ENCODE measurements around the gene TEDC2.

Gene TEDC2

GRCh38 chr16:2456551-2457153 lies 3.3 kb upstream of the TEDC2 start:
- DNase-seq: no peak
- H3K79me2 ChIP-seq (ENCODE audit: low read length): peaks cover 14% of the 10 kb centered on the region
- H2AFZ ChIP-seq (ENCODE audit: low read length): no peak overlapping the region
- H3K4me2 ChIP-seq (ENCODE audit: low read depth, low read length): no peak overlapping the region
- H3K4me3 ChIP-seq (ENCODE audit: low read length): no peak overlapping the region
- TF ChIP-seq EZH2phosphoT487 (IDR thresholded peaks at IDR 0.05; ENCODE audit: low read length): no peak
- no peak for TF ChIP-seq CTCF (IDR thresholded peaks at IDR 0.05; ENCODE audit: low read length)
- no peak for TF ChIP-seq EZH2 (optimal IDR thresholded peaks at IDR 0.05; ENCODE audit: low read depth, low read length)
- no peaks in the 10 kb centered on the region; the same call in 1 of the 2 replicates for H3K36me3 ChIP-seq (replicated peaks; ENCODE audit: insufficient read depth, low read length)
- H3K4me1 ChIP-seq (ENCODE audit: low read length): peaks cover 15% of the 10 kb centered on the region
- H3K27me3 ChIP-seq (replicated peaks; ENCODE audit: insufficient read depth, low read length): no peaks in the 10 kb centered on the region
- peaks cover 21% of the 10 kb centered on the region for H3F3A ChIP-seq (ENCODE audit: insufficient read depth, low read length)
- no peak overlapping the region for H3K27ac ChIP-seq (ENCODE audit: low read length)
- H3K9me2 ChIP-seq (replicated peaks; ENCODE audit: insufficient read depth, low read length): no peaks in the 10 kb centered on the region
- no peak overlapping the region for H3K9ac ChIP-seq (ENCODE audit: low read length)
- no peaks in the 10 kb centered on the region for H4K20me1 ChIP-seq (ENCODE audit: insufficient read depth, low read length)
- no peaks in the 10 kb centered on the region for H3K9me3 ChIP-seq (replicated peaks; ENCODE audit: insufficient read depth, low read length)

GRCh38 chr16:2457267-2457666 lies 2.6 kb upstream of the TEDC2 start:
- no peak overlapping the region for H3K4me2 ChIP-seq (ENCODE audit: low read depth, low read length)
- H3K4me1 ChIP-seq (ENCODE audit: low read length): peaks cover 15% of the 10 kb centered on the region
- H4K20me1 ChIP-seq (ENCODE audit: insufficient read depth, low read length): no peaks in the 10 kb centered on the region
- H3K27me3 ChIP-seq (replicated peaks; ENCODE audit: insufficient read depth, low read length): no peaks in the 10 kb centered on the region
- no peaks in the 10 kb centered on the region; the same call in 1 of the 2 replicates for H3K36me3 ChIP-seq (replicated peaks; ENCODE audit: insufficient read depth, low read length)
- TF ChIP-seq CTCF (IDR thresholded peaks at IDR 0.05; ENCODE audit: low read length) (no peak), EZH2phosphoT487 (IDR thresholded peaks at IDR 0.05; ENCODE audit: low read length) (no peak), EZH2 (optimal IDR thresholded peaks at IDR 0.05; ENCODE audit: low read depth, low read length) (no peak)
- no peak for DNase-seq
- H3K9ac ChIP-seq (ENCODE audit: low read length): no peak overlapping the region
- no peak overlapping the region for H3K4me3 ChIP-seq (ENCODE audit: low read length)
- H3K9me3 ChIP-seq (replicated peaks; ENCODE audit: insufficient read depth, low read length): no peaks in the 10 kb centered on the region
- H2AFZ ChIP-seq (ENCODE audit: low read length): no peak overlapping the region
- no peaks in the 10 kb centered on the region for H3K9me2 ChIP-seq (replicated peaks; ENCODE audit: insufficient read depth, low read length)
- peaks cover 21% of the 10 kb centered on the region for H3F3A ChIP-seq (ENCODE audit: insufficient read depth, low read length)
- H3K27ac ChIP-seq (ENCODE audit: low read length): no peak overlapping the region
- peaks cover 14% of the 10 kb centered on the region for H3K79me2 ChIP-seq (ENCODE audit: low read length)

GRCh38 chr16:2457946-2458345 lies 2.0 kb upstream of the TEDC2 start:
- H3K27me3 ChIP-seq (replicated peaks; ENCODE audit: insufficient read depth, low read length): no peaks in the 10 kb centered on the region
- H3K27ac ChIP-seq (ENCODE audit: low read length): no peak overlapping the region
- H3K9me3 ChIP-seq (replicated peaks; ENCODE audit: insufficient read depth, low read length): no peaks in the 10 kb centered on the region
- no peak overlapping the region for H3K4me3 ChIP-seq (ENCODE audit: low read length)
- no peak for TF ChIP-seq EZH2 (optimal IDR thresholded peaks at IDR 0.05; ENCODE audit: low read depth, low read length)
- TF ChIP-seq CTCF (IDR thresholded peaks at IDR 0.05; ENCODE audit: low read length): no peak
- no peak for TF ChIP-seq EZH2phosphoT487 (IDR thresholded peaks at IDR 0.05; ENCODE audit: low read length)
- no peaks in the 10 kb centered on the region for H3K9me2 ChIP-seq (replicated peaks; ENCODE audit: insufficient read depth, low read length)
- no peak overlapping the region for H2AFZ ChIP-seq (ENCODE audit: low read length)
- no peak overlapping the region for H3K4me2 ChIP-seq (ENCODE audit: low read depth, low read length)
- peaks cover 14% of the 10 kb centered on the region for H3K79me2 ChIP-seq (ENCODE audit: low read length)
- no peak for DNase-seq
- no peaks in the 10 kb centered on the region for H4K20me1 ChIP-seq (ENCODE audit: insufficient read depth, low read length)
- H3K9ac ChIP-seq (ENCODE audit: low read length): no peak overlapping the region
- peaks cover 15% of the 10 kb centered on the region for H3K4me1 ChIP-seq (ENCODE audit: low read length)
- H3F3A ChIP-seq (ENCODE audit: insufficient read depth, low read length): peaks cover 21% of the 10 kb centered on the region
- no peaks in the 10 kb centered on the region; the same call in 1 of the 2 replicates for H3K36me3 ChIP-seq (replicated peaks; ENCODE audit: insufficient read depth, low read length)
